Measurements from ENCODE around the gene TFIP11. TPM values are rescaled to one million over a fixed set of nuclear protein-coding genes. Genes with fewer than 3 reads are reported as not detected.

Gene TFIP11
- total RNA-seq, 1 experiment from 2014 or later, result 26.9 TPM

GRCh38 chr22:26445577-26446275 is 66.5 kb downstream of the TFIP11 start (continued):
- no peak for TF ChIP-seq PRDM15 (CRISPR knock-in tag; IDR thresholded peaks at IDR 0.05)
- no peak for TF ChIP-seq ELF4 (CRISPR knock-in tag; IDR thresholded peaks at IDR 0.05; ENCODE audit: low read depth)
- TF ChIP-seq FOXP1 (CRISPR knock-in tag; IDR thresholded peaks at IDR 0.05; ENCODE audit: borderline replicate concordance), result no peak
- no peak for TF ChIP-seq ATF2 (CRISPR knock-in tag; IDR thresholded peaks at IDR 0.05; ENCODE audit: borderline replicate concordance, low read depth)
- no peak for TF ChIP-seq ZNF263 (CRISPR knock-in tag; IDR thresholded peaks at IDR 0.05; ENCODE audit: low read depth)
- TF ChIP-seq ZNF281 (CRISPR knock-in tag; IDR thresholded peaks at IDR 0.05), result no peak
- TF ChIP-seq ZNF232 (CRISPR knock-in tag; IDR thresholded peaks at IDR 0.05), result no peak
- no peak for TF ChIP-seq ZBTB21 (CRISPR knock-in tag; IDR thresholded peaks at IDR 0.05; ENCODE audit: borderline replicate concordance)
- TF ChIP-seq ETV6 (CRISPR knock-in tag; IDR thresholded peaks at IDR 0.05), result no peak
- TF ChIP-seq ZNF423 (CRISPR knock-in tag; IDR thresholded peaks at IDR 0.05), result no peak
- no peak for TF ChIP-seq FOXK1 (CRISPR knock-in tag; IDR thresholded peaks at IDR 0.05)

- ATAC-seq (no peak), DNase-seq (ENCODE audit: low spot score) (no peak)
- H3K4me1 Mint-ChIP-seq, result peaks cover 5% of the 10 kb centered on the region
- no peak overlapping the region for H3K4me3 Mint-ChIP-seq
- TF ChIP-seq HMGA2 (CRISPR knock-in tag; IDR thresholded peaks at IDR 0.05) (no peak), ZNF425 (CRISPR knock-in tag; conservative IDR thresholded peaks at IDR 0.05) (no peak), ZNF263 (CRISPR knock-in tag; IDR thresholded peaks at IDR 0.05; ENCODE audit: low read depth) (no peak)
- no peaks in the 10 kb centered on the region for H3K36me3 Mint-ChIP-seq
- POLR2A ChIA-PET, result no interaction called here
- peak overlapping the region; percentile 35 for H3K27ac Mint-ChIP-seq
- CTCF ChIA-PET, result interaction anchor here (2.5 kb wide), 1 partner anchor 78 kb away, joined by 6 read pairs; no protein-coding TSS in a partner anchor
- H3K27me3 Mint-ChIP-seq (ENCODE audit: low read depth), result no peaks in the 10 kb centered on the region
- no peaks in the 10 kb centered on the region for H3K9me3 Mint-ChIP-seq
Measured at GRCh38 chr22:26444777-26445176, 67.5 kb downstream of the TFIP11 start.
